Left lung (tissue), 10 donors: Measurements from ENCODE around the gene MAST4. TPM values are rescaled to one million over a fixed set of nuclear protein-coding genes. Genes with fewer than 3 reads are reported as not detected.
A peak's percentile ranks its signal among the peaks of the same experiment; 100 is the strongest.

Experiments
- ATAC-seq: fragments of 200-7000 bp; cut with Tn5 transposase; one replicate; pipeline ENCODE4 v1.9.1; 2020; ENCODE audit warnings: moderate library complexity
- DNase-seq, 4 donors: peaks; one replicate each; pipeline ENCODE4 v3.0.0-alpha.2; 2013 to 2020
- H3K27ac ChIP-seq, 2 donors: fragments of 200-600 bp; sonication (generic) in 1 of 2; one replicate each; pipeline versions ENCODE4 v1.5.0 to v1.8.0; 2020 to 2021
- H3K27me3 ChIP-seq, 2 donors: fragments of 200-600 bp; sonication (generic) in 1 of 2; one replicate each; pipeline versions ENCODE4 v1.5.0 to v1.8.0; 2020 to 2021
- H3K36me3 ChIP-seq, 2 donors: fragments of 200-600 bp; sonication (generic) in 1 of 2; one replicate each; pipeline versions ENCODE4 v1.5.0 to v1.8.0; 2020 to 2021
- H3K4me1 ChIP-seq, 2 donors: fragments of 200-600 bp; one replicate each; pipeline ENCODE4 v1.8.0; 2021
- H3K4me3 ChIP-seq, 2 donors: fragments of 200-600 bp; sonication (generic) in 1 of 2; one replicate each; pipeline versions ENCODE4 v1.5.0 to v1.8.0; 2020 to 2021; ENCODE audit warnings: mild to moderate bottlenecking in 1 of 2
- H3K9me3 ChIP-seq, 2 donors: fragments of 200-600 bp; sonication (generic) in 1 of 2; one replicate each; pipeline versions ENCODE4 v1.5.0 to v1.8.0; 2020 to 2021
- CTCF ChIP-seq, 2 donors: fragments of 200-600 bp; sonication (generic) in 1 of 2; IDR thresholded peaks; one replicate each; pipeline versions ENCODE4 v1.5.0 to v1.8.0; 2021; ENCODE audit warnings: antibody characterized with exemption in 2 of 2
- intact Hi-C, 2 donors: fragments of 100-400 bp; cut with DNase I; formaldehyde crosslinking; loops; one replicate each; pipeline versions ENCODE4 v1.11.2 to v1.14.2; 2022
- polyA plus RNA-seq, 6 donors: library from polyadenylated mRNA; unstranded; fragments of 120-200 nt; gene quantifications; one replicate each; pipeline ENCODE4 v1.2.1, GENCODE V29; 2013; ENCODE audit not compliant: insufficient read length in 6 of 6
- total RNA-seq, 2 donors: library from RNA; stranded (reverse); fragmentation: NEBNext Ultra II Directional; extraction: Animal tissue kit (Norgen Biotek cat#: 25700); gene quantifications; one replicate each; pipeline ENCODE4 v1.2.1, GENCODE V29; 2021
- donor health status: DM: no; HTN: yes; CAD: no.
- donor health status: DM: no; HTN: no; CAD: no.

Gene MAST4
- total and polyA plus RNA-seq, 8 donors: 47.7 to 57.6 (median 53.0) TPM

- ATAC-seq (no peak), DNase-seq (no peak)
- no peak overlapping the region for H3K27ac ChIP-seq
- no peak overlapping the region for H3K4me3 ChIP-seq
- intact Hi-C loops: no loop called here
- H3K4me1 ChIP-seq: no peaks in the 10 kb centered on the region
- no peak for TF ChIP-seq CTCF (IDR thresholded peaks at IDR 0.05)
- no peaks in the 10 kb centered on the region for H3K9me3 ChIP-seq
- no peaks in the 10 kb centered on the region for H3K27me3 ChIP-seq
- H3K36me3 ChIP-seq: peaks cover 0 to 68% of the 10 kb centered on the region in 2 donors
These were observed 556.2 kb downstream of the MAST4 start for GRCh38 chr5:67152400-67152799.

GRCh38 chr5:67153292-67153691 lies 557.1 kb downstream of the MAST4 start:
- ATAC-seq: no peak

GRCh38 chr5:67154556-67155206 lies 558.5 kb downstream of the MAST4 start:
- Histone ChIP-seq H3K4me3 (no peak overlapping the region), H3K4me1 (peaks cover 0 to 5% of the 10 kb centered on the region in 2 donors), H3K36me3 (peaks cover 0 to 57% of the 10 kb centered on the region in 2 donors), H3K27ac (no peak overlapping the region), H3K9me3 (no peaks in the 10 kb centered on the region), H3K27me3 (no peaks in the 10 kb centered on the region)
- TF ChIP-seq CTCF (IDR thresholded peaks at IDR 0.05): no peak
- intact Hi-C loops: loop anchor here in 1 of 2 donors (5.0 kb wide), 1 partner anchor 53 kb away; no protein-coding TSS in a partner anchor
- DNase-seq (no peak), ATAC-seq (peak; percentile 86)

More at GRCh38 chr5:67153292-67153691, 557.1 kb downstream of the MAST4 start:
- intact Hi-C loops: no loop called here
- no peaks in the 10 kb centered on the region for H3K4me1 ChIP-seq
- H3K4me3 ChIP-seq: no peak overlapping the region
- peaks cover 0 to 61% of the 10 kb centered on the region in 2 donors for H3K36me3 ChIP-seq
- DNase-seq: no peak
- no peak overlapping the region for H3K27ac ChIP-seq
- TF ChIP-seq CTCF (IDR thresholded peaks at IDR 0.05): no peak
- H3K9me3 ChIP-seq: no peaks in the 10 kb centered on the region
- H3K27me3 ChIP-seq: no peaks in the 10 kb centered on the region

GRCh38 chr5:67156976-67157583 lies 560.9 kb downstream of the MAST4 start:
- peaks cover 0 to 41% of the 10 kb centered on the region in 2 donors for H3K36me3 ChIP-seq
- TF ChIP-seq CTCF (IDR thresholded peaks at IDR 0.05): peak; percentile 73 to 78
- peaks cover 0 to 5% of the 10 kb centered on the region in 2 donors for H3K4me1 ChIP-seq
- no peak overlapping the region for H3K27ac ChIP-seq
- intact Hi-C loops: loop anchor here in 1 of 2 donors (5.0 kb wide), 1 partner anchor 50 kb away; no protein-coding TSS in a partner anchor
- no peak for DNase-seq
- no peaks in the 10 kb centered on the region for H3K9me3 ChIP-seq
- no peak overlapping the region for H3K4me3 ChIP-seq
- ATAC-seq: peak; percentile 40
- no peaks in the 10 kb centered on the region for H3K27me3 ChIP-seq

GRCh38 chr5:67160272-67160671 lies 564.1 kb downstream of the MAST4 start:
- Histone ChIP-seq H3K9me3 (no peaks in the 10 kb centered on the region), H3K27ac (peak overlapping the region in 1 of 2 donors; percentile 13), H3K4me1 (peaks cover 0 to 9% of the 10 kb centered on the region in 2 donors), H3K36me3 (peaks cover 0 to 42% of the 10 kb centered on the region in 2 donors), H3K27me3 (no peaks in the 10 kb centered on the region), H3K4me3 (no peak overlapping the region)
- TF ChIP-seq CTCF (IDR thresholded peaks at IDR 0.05): no peak
- ATAC-seq (no peak), DNase-seq (no peak)
- intact Hi-C loops: no loop called here
